Measurements from ENCODE around the gene SREBF1.

The SREBF1 gene

DNA sequence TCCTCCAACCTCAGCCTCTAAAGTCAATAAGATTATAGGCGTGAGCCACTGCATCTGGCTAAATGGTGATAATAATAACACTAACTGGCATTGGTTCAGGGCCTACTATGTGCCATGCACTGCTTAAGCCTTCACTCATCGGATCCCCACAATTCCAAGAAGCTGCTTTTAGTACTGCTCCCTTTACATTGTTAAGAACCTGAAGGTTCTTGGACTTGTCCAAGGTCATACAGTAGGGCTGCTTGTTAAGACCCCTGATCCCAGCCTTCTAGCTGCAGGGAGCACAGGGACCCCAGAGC lies 6.6 kb downstream of the SREBF1 start:
- TF ChIP-seq, protein P1, sequence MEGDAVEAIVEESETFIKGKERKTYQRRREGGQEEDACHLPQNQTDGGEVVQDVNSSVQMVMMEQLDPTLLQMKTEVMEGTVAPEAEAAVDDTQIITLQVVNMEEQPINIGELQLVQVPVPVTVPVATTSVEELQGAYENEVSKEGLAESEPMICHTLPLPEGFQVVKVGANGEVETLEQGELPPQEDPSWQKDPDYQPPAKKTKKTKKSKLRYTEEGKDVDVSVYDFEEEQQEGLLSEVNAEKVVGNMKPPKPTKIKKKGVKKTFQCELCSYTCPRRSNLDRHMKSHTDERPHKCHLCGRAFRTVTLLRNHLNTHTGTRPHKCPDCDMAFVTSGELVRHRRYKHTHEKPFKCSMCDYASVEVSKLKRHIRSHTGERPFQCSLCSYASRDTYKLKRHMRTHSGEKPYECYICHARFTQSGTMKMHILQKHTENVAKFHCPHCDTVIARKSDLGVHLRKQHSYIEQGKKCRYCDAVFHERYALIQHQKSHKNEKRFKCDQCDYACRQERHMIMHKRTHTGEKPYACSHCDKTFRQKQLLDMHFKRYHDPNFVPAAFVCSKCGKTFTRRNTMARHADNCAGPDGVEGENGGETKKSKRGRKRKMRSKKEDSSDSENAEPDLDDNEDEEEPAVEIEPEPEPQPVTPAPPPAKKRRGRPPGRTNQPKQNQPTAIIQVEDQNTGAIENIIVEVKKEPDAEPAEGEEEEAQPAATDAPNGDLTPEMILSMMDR (IDR thresholded peaks at IDR 0.05): no peak

DNA sequence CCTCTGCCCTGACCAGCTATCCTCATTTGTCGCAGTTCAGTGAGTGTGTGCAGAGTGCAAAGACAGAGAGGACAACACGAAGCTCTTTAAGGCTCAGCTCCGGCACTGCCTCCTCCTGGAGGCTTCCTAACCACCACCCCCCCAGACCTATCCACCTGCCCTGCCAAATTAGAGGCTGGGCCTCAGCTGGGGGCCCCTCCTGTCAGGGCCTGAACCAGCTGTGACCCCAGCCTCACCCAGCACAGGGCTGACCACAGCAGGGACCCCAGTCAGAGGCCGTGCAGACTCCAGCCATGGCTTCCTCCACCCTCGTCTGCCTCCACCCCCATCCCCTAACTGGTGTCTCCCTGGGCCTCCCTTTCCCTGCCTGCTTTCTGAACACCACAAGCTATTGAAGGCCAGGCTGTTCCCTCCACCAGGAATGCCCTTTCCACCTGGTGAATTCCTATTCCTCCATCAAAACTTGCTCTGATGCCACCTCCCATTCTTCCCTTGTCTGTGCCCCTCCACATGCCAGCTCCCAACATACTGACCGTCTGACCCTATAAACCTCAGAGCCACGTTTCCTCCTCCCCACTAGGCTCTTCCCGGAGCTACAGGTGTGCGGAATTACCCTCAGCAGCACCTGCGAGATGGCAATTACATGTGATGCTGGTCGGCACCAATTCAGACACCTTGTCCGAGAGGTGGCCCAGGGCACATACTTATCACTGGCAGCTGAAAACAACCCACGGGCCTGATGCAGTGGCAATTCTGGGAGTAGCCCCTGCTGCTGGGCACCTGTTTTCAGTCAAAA lies 8.8 kb downstream of the SREBF1 start:
- TF ChIP-seq, protein P1 (IDR thresholded peaks at IDR 0.05): no peak

DNA sequence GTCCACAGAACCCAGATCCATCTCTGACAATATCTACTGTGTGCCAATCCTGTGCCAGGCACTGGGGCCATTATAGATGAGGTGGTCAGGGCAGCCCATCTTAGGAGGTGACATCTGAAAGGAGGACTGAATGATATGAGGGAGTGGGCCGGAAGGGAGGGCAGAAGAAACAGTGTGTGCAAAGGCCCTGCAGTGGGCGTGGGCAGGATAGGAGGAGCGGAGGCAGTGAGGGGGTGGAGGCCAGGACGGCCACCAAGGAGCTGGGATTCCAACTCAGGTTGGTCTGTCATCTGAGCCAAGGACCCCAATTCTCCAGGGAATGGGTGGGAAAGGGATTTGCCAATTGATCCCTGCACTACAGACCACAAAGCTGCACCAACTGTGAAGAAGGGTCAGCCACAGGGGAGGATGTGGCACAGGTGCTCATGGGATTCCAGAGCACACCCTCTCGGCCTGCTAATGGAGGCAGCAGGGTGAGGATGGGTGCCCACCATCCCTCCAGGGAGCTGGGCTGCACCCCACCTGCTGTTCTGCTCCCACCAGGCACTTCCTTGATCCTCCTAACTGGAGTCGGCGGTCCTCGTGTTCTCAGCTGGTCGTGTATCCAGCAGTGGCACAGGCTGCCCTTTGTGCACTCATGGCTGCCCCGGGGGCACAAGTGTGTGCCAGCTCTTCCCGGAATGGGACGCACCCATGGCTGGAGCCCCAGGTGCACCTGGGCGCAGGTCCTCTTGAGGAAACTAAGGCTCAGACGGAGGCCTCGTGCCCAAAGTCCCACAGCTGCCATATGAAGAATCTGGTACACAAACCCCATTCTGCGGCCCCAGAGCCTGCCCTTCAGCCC lies 9.6 kb downstream of the SREBF1 start:
- TF ChIP-seq, protein P1 (IDR thresholded peaks at IDR 0.05): no peak

DNA sequence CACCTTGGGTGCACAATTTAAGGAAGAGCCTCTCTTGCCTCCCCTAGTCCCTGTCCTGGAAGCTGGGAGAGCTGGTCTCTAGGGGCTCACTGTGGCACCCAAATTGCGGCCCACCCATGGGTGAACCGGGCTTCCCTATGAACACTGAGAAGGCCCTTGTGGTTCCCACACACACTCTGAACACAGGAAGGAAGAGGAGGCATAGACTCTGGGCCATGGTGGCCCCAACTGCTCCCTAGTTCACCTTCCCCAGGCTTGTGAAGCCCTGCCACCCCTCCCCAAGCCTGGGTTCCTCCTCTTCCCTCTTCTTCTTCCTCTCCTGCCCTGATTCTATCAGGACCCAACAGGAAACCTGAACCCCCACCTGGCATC lies 10.5 kb downstream of the SREBF1 start:
- TF ChIP-seq, protein P1 (IDR thresholded peaks at IDR 0.05): no peak

DNA sequence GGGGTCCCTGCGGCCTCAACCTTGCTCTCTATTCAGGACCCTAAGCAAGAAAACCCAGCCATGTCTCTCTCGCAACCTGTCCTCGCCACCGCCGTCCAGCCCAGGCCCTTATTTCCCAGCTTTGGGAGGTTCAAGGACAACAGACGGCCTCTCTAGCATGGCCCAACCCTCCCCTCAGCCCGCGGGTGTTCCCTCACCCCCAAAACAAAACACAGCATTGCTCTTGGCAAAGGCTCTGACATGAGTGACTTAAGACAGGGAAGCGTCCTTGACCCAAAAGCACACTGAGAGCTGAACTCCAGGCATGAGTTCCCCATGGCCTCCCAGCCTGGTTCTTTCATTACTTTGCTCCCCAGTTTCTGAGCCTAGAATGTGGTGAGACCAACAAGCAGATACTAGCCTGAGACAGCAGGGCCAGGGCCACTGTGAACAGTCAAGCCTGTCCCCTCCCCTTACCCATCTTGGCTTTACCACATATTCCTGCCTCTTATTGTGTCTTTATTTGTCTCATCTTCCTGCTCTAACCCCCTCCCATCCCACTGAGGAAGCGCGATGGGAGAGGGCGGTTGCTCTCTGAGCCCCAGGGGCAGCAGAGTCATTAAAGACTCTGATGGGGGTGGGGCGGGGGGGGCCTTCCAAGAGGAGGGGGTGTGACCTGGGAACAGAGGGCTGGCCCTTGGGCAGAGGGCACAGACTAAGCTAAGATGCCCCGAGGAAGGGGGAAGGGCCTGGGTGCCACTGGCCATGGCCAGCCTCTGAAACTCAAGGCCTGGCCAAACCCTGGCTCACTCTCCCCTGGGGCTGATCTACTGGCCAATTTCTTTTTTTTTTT lies 11.8 kb downstream of the SREBF1 start:
- TF ChIP-seq, protein P1 (IDR thresholded peaks at IDR 0.05): no peak

DNA sequence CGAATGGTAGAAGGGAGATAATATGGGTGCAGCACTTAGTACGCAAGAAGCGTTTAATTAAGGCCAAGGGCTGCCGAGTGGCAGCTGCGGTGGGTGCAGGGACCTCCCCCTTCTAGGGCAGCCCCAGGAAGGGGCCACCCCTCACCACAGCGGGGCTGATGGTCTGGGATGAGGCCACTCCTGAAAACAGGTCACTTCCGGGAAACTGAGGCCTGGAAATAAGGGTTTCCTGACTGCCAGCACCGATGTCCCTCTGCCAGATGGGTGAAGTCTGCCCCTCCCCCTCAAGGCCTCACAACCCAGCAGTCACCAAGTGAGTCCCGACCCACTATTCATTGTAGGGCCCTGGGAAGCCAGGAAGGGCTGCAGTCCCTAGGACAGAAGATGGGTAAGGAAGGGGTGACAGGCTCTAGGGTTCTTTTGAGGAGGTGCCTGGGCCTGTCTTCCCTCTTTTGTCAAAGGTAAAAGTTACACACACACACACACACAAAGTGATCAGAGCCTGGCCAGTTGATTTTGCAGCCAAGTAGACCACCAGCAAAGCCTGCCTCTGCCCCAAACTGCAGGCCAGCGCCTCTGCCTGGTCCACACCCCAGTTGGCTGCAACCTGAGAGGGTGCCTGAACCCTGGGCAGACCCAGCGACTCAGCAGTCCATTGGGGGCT lies 12.5 kb downstream of the SREBF1 start:
- TF ChIP-seq, protein P1 (IDR thresholded peaks at IDR 0.05): no peak
